Immature natural killer cell (primary cell): Measurements from ENCODE around the gene GOLGA6L6. TPM values are rescaled to one million over a fixed set of nuclear protein-coding genes. Genes with fewer than 3 reads are reported as not detected.
"Not testable (repeated sequence)": the region's sequence is repeated elsewhere in the genome, so short reads cannot be mapped to it uniquely, and the experiment has no call there.

Experiments
- DNase-seq, 3 donors: peaks; one replicate each; pipeline ENCODE4 v3.0.0; 2022; ENCODE audit warnings: mixed read lengths in 1 of 3
- H3K27ac Mint-ChIP-seq, 6 donors: one replicate each; pipeline ENCODE4 v1.8.0; 2020; ENCODE audit warnings: mixed read lengths in 6 of 6, mild to moderate bottlenecking in 5 of 6, inconsistent platforms in 4 of 6, moderate library complexity in 3 of 6
- H3K27me3 Mint-ChIP-seq, 3 donors: one replicate each; pipeline ENCODE4 v1.8.0; 2020 to 2021; ENCODE audit warnings: low read depth in 3 of 3, mild to moderate bottlenecking in 3 of 3, mixed read lengths in 3 of 3, moderate library complexity in 3 of 3, inconsistent platforms in 1 of 3
- H3K36me3 Mint-ChIP-seq, 3 donors: one replicate each; pipeline ENCODE4 v1.8.0; 2020; ENCODE audit warnings: mixed read lengths in 3 of 3, inconsistent platforms in 2 of 3, mild to moderate bottlenecking in 2 of 3
- H3K4me1 Mint-ChIP-seq, 2 donors: one replicate each; pipeline ENCODE4 v1.8.0; 2020; ENCODE audit warnings: inconsistent platforms in 2 of 2, mild to moderate bottlenecking in 2 of 2, mixed read lengths in 2 of 2, moderate library complexity in 1 of 2
- H3K4me3 Mint-ChIP-seq, 5 donors: one replicate each; pipeline ENCODE4 v1.8.0; 2020; ENCODE audit warnings: mild to moderate bottlenecking in 5 of 5, mixed read lengths in 5 of 5, inconsistent platforms in 3 of 5, moderate library complexity in 3 of 5
- H3K9me3 Mint-ChIP-seq, 6 donors: one replicate each; pipeline ENCODE4 v1.8.0; 2020; ENCODE audit warnings: mild to moderate bottlenecking in 6 of 6, mixed read lengths in 6 of 6, inconsistent platforms in 4 of 6, moderate library complexity in 3 of 6
- polyA plus RNA-seq, 3 donors: library from polyadenylated mRNA; unstranded; fragments of 300-500 nt; fragmentation: Illumina TruSeq; gene quantifications; one replicate each; pipeline ENCODE4 v1.2.3, GENCODE V29; 2021

Gene GOLGA6L6, protein sequence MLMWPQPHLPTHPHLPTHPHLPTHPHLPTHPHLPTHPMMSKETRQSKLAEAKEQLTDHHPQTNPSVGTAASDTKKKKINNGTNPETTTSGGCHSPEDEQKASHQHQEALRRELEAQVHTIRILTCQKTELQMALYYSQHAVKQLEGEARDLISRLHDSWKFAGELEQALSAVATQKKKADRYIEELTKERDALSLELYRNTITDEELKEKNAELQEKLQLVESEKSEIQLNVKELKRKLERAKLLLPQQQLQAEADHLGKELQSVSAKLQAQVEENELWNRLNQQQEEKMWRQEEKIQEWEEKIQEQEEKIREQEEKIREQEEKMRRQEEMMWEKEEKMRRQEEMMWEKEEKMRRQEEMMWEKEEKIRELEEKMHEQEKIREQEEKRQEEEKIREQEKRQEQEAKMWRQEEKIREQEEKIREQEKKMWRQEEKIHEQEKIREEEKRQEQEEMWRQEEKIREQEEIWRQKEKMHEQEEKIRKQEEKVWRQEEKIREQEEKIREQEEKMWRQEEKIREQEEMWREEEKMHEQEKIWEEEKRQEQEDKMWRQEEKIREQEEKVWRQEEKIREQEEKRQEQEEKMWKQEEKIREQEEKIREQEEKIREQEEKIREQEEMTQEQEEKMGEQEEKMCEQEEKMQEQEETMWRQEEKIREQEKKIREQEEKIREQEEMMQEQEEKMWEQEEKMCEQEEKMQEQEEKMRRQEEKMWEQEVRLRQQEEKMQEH
- not detected for polyA plus RNA-seq

DNA sequence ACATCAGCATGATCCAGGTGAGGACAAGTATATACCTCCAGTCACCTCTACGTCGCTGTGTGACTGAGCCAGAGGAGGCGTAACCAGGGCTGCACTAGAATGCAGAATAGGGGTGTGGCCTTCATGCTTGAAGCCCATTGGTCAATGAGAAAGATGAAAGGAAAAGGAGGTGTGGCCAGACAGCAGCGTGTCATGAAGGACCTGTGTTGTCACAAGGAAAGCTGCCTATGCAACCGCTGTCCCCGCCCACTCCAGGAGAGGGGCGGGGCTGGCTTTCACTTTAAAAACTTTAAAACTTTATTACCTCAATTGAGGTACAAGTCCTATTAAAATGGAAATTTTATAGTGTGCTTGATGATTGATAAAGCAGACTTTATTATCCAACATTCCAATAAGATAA is at the start of gene GOLGA6L6:
GOLGA6L6 (minus strand) TSS at position 101 of the 400 bp plus-strand sequence; CDS start at position 10, 91 bp downstream.
- not testable (repeated sequence) for H3K27me3 Mint-ChIP-seq, H3K4me3 Mint-ChIP-seq, H3K36me3 Mint-ChIP-seq, H3K27ac Mint-ChIP-seq, DNase-seq, H3K9me3 Mint-ChIP-seq, H3K4me1 Mint-ChIP-seq

- not testable (repeated sequence) for H3K27me3 Mint-ChIP-seq, H3K36me3 Mint-ChIP-seq, H3K9me3 Mint-ChIP-seq, DNase-seq, H3K27ac Mint-ChIP-seq, H3K4me3 Mint-ChIP-seq, H3K4me1 Mint-ChIP-seq
These were observed 48.5 kb upstream of the GOLGA6L6 start for GRCh38 chr15:20590069-20590468.

DNA sequence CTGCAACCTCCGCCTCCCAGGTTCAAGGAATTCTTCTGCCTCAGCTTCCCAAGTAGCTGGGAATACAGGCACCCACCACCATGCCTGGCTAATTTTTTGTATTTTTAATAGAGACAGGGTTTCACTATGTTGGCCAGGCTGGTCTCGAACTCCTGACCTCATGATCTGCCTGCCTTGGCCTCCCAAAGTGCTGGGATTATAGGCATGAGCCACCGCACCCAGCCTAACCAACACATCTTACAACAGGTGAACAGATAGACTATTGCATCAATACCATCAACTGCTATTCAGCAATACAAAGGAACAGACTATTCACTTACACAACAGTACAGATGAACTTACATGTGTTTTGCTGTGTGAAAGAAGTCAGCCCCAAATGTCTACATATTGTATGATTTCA is 45.2 kb upstream of the GOLGA6L6 start:
- H3K27ac Mint-ChIP-seq, H3K4me3 Mint-ChIP-seq, H3K4me1 Mint-ChIP-seq, H3K36me3 Mint-ChIP-seq, DNase-seq, H3K27me3 Mint-ChIP-seq, H3K9me3 Mint-ChIP-seq: not testable (repeated sequence)

- H3K27ac Mint-ChIP-seq, H3K27me3 Mint-ChIP-seq, DNase-seq: not testable (repeated sequence)
These were observed 41.1 kb upstream of the GOLGA6L6 start for GRCh38 chr15:20582726-20583115.

GRCh38 chr15:20582109-20582725 is 40.6 kb upstream of the GOLGA6L6 start:
- H3K36me3 Mint-ChIP-seq, DNase-seq, H3K27me3 Mint-ChIP-seq, H3K9me3 Mint-ChIP-seq, H3K27ac Mint-ChIP-seq, H3K4me3 Mint-ChIP-seq, H3K4me1 Mint-ChIP-seq: not testable (repeated sequence)

More at GRCh38 chr15:20582726-20583115, 41.1 kb upstream of the GOLGA6L6 start:
- not testable (repeated sequence) for H3K9me3 Mint-ChIP-seq, H3K4me1 Mint-ChIP-seq, H3K36me3 Mint-ChIP-seq, H3K4me3 Mint-ChIP-seq

- H3K4me1 Mint-ChIP-seq, H3K27me3 Mint-ChIP-seq, H3K27ac Mint-ChIP-seq, H3K36me3 Mint-ChIP-seq, H3K9me3 Mint-ChIP-seq, DNase-seq, H3K4me3 Mint-ChIP-seq: not testable (repeated sequence)
These were observed 39.9 kb upstream of the GOLGA6L6 start for GRCh38 chr15:20581261-20582108.

DNA sequence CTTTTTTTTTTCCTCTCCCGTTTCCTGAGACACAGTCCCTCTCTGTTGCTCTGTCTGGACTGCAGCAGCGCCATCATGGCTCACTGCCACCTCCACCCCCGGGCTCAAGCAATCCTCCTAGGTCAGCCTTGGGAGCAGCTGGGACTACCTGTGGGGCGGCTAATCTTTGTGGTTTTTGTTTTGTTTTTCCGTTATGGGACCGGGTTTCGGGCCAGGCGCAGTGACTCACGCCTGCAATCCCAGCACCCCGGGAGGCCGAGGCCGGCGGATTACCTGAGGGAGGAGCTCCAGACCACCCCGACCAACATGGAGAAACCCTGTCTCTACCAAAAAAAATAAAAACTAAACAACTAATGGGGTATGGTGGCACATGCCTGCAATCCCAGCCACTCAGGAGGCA is 38.1 kb upstream of the GOLGA6L6 start:
- H3K9me3 Mint-ChIP-seq, H3K4me3 Mint-ChIP-seq, DNase-seq, H3K27ac Mint-ChIP-seq, H3K36me3 Mint-ChIP-seq, H3K27me3 Mint-ChIP-seq, H3K4me1 Mint-ChIP-seq: not testable (repeated sequence)

- not testable (repeated sequence) for H3K27me3 Mint-ChIP-seq, H3K9me3 Mint-ChIP-seq
These were observed 9.7 kb upstream of the GOLGA6L6 start for GRCh38 chr15:20551289-20551688.

GRCh38 chr15:20505926-20506658 is 35.5 kb downstream of the GOLGA6L6 start:
- not testable (repeated sequence) for H3K4me1 Mint-ChIP-seq, H3K36me3 Mint-ChIP-seq, H3K4me3 Mint-ChIP-seq, H3K27me3 Mint-ChIP-seq, H3K9me3 Mint-ChIP-seq, H3K27ac Mint-ChIP-seq
- peak in 1 of 3 donors; percentile 35 for DNase-seq

More at GRCh38 chr15:20551289-20551688, 9.7 kb upstream of the GOLGA6L6 start:
- not testable (repeated sequence) for H3K27ac Mint-ChIP-seq, H3K4me1 Mint-ChIP-seq, DNase-seq, H3K36me3 Mint-ChIP-seq, H3K4me3 Mint-ChIP-seq

- H3K9me3 Mint-ChIP-seq, H3K27me3 Mint-ChIP-seq, H3K4me3 Mint-ChIP-seq, H3K27ac Mint-ChIP-seq, H3K36me3 Mint-ChIP-seq, H3K4me1 Mint-ChIP-seq, DNase-seq: not testable (repeated sequence)
These were observed 38.8 kb downstream of the GOLGA6L6 start for GRCh38 chr15:20502839-20503238.

DNA sequence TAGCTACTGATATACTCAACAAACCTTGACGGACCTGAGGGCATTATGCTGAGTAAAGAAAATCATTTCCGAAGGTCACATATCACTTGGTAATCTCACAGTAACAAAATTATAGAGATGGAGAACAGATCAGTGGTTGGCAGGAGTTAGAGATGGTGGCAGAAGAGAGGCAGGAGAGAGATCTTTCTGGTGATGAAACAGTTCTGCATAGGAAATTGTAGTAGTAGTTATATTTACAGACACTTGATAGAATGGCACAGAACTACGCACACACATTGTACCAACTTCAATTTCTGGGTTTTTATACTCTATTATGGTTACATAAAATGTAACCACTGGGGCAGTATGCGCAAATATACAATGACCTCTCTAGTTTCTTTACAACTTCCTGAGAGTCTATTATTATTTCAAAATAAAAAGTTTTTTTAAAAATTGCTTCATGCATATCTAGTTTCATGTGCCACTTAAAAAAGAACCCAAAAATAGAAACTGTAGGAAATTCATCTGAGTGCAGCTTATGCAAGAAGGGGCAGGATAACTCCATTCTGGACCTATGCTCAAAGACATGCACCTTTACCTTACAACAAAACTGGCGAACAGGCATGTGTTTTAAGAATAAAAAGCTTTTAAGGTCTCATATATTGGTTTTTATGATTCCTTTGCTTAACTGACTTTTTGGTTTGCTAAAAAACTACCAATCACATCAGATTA is 39.9 kb downstream of the GOLGA6L6 start:
- not testable (repeated sequence) for H3K27ac Mint-ChIP-seq, H3K9me3 Mint-ChIP-seq, H3K4me3 Mint-ChIP-seq, H3K36me3 Mint-ChIP-seq, DNase-seq, H3K4me1 Mint-ChIP-seq, H3K27me3 Mint-ChIP-seq

DNA sequence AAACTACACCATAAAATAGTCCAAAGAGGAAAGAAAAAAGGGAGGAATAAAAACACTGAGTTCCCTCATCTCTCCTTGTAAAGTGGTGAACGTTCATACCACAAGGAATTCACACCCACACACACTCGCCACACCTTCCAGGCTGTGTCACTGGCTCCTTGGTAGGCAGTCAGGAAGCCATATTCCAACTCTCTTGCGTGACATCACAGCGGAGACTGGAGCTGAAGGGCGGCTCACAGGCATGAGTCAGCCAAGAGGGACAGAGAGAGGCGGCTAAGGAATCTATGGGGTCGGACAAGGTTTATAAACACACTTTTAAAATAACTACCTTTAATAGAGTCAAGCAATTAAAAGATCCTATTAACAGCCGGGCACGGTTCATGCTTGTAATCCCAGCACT is 43.8 kb downstream of the GOLGA6L6 start:
- DNase-seq, H3K4me3 Mint-ChIP-seq, H3K9me3 Mint-ChIP-seq, H3K27me3 Mint-ChIP-seq, H3K27ac Mint-ChIP-seq, H3K36me3 Mint-ChIP-seq, H3K4me1 Mint-ChIP-seq: not testable (repeated sequence)

- H3K9me3 Mint-ChIP-seq, H3K36me3 Mint-ChIP-seq, H3K4me3 Mint-ChIP-seq, DNase-seq, H3K4me1 Mint-ChIP-seq, H3K27ac Mint-ChIP-seq, H3K27me3 Mint-ChIP-seq: not testable (repeated sequence)
These were observed 48.6 kb downstream of the GOLGA6L6 start for GRCh38 chr15:20493035-20493434.
